Transverse colon (tissue), 4 donors: ENCODE data around the gene PSMB9. TPM values are rescaled to one million over a fixed set of nuclear protein-coding genes. Genes with fewer than 3 reads are reported as not detected.

Source experiments
- DNase-seq: peaks from one replicate; pipeline ENCODE4 v3.0.0-alpha.2; 2019
- H3K27ac ChIP-seq, 4 donors: fragments of 200-600 bp; sonication (generic); 2 replicates each; pipeline ENCODE4 v1.5.1; 2016 to 2018; ENCODE audit warnings: inconsistent platforms in 4 of 4
- H3K27me3 ChIP-seq: fragments of 200-600 bp; sonication (generic); 2 replicates; pipeline ENCODE4 v1.5.1; 2017; ENCODE audit warnings: inconsistent platforms
- H3K36me3 ChIP-seq, 4 donors: fragments of 200-600 bp; sonication (generic); 2 replicates each; pipeline ENCODE4 v1.5.1; 2017 to 2019; ENCODE audit warnings: inconsistent platforms in 4 of 4
- H3K4me1 ChIP-seq, 4 donors: fragments of 200-600 bp; sonication (generic); 2 replicates each; pipeline ENCODE4 v1.5.1; 2017 to 2020; ENCODE audit warnings: inconsistent platforms in 4 of 4
- H3K4me3 ChIP-seq, 4 donors: fragments of 200-600 bp; sonication (generic); 1 replicate in 1 of 4; 2 replicates in 3 of 4; pipeline versions ENCODE4 v1.5.1 to v1.6.1; 2017 to 2019; ENCODE audit warnings: inconsistent platforms in 4 of 4
- H3K9me3 ChIP-seq, 2 donors: fragments of 200-600 bp; sonication (generic); 2 replicates each; pipeline ENCODE4 v1.5.1; 2017 to 2019; ENCODE audit warnings: inconsistent platforms in 2 of 2
- CTCF ChIP-seq, 5 experiments: fragments of 200-600 bp in 3 of 5; fragments of 450-650 bp in 2 of 5; sonication (generic) in 3 of 5; IDR thresholded peaks; 1 replicate in 2 of 5; 2 replicates in 3 of 5; pipeline ENCODE4 v1.5.1; 2016 to 2017; ENCODE audit warnings: antibody characterized with exemption in 5 of 5, inconsistent platforms in 3 of 5, mild to moderate bottlenecking in 2 of 5, moderate library complexity in 1 of 5
- EP300 ChIP-seq: sonication (generic); formaldehyde crosslinking; IDR thresholded peaks from one replicate; pipeline ENCODE4 v1.6.1; 2017; ENCODE audit warnings: antibody characterized with exemption, low read depth
- POLR2A ChIP-seq: fragments of 450-650 bp; IDR thresholded peaks from one replicate; pipeline ENCODE4 v1.6.1; 2016; ENCODE audit warnings: antibody characterized with exemption, mild to moderate bottlenecking, moderate library complexity
- POLR2AphosphoS5 ChIP-seq, 3 donors: sonication (generic); formaldehyde crosslinking; IDR thresholded peaks; one replicate each; pipeline ENCODE4 v1.6.1; 2016; ENCODE audit warnings: antibody characterized with exemption in 3 of 3
- WGBS, 2 donors: methylation state at CpG; one replicate each; pipeline ENCODE4 v1.1.5; 2018; ENCODE audit warnings: low coverage in 1 of 2; 5-methylcytosine and 5-hydroxymethylcytosine counted together
- in situ Hi-C, 4 donors: fragments of 200-750 bp; cut with MboI; loops; one replicate each; pipeline versions ENCODE4 v1.15.0 to v1.15.1; 2017; ENCODE audit warnings: low sequenced_read_pairs in 3 of 4, low pct_ligation_motif_present in 1 of 4, low pct_unique_long_range_greater_than_20kb in 1 of 4
- intact Hi-C: fragments of 100-400 bp; cut with DNase I; formaldehyde crosslinking; loops from one replicate; pipeline ENCODE4 v1.15.1; 2023; ENCODE audit warnings: low total_unique reads
- total RNA-seq, 4 donors: library from RNA; depleted of rRNA; stranded (reverse); fragments of >200 nt; gene quantifications; one replicate each; pipeline ENCODE4 v1.1.0, GENCODE V29; 2016

The PSMB9 gene
- total RNA-seq, 4 donors from 2014 or later: 14.6 to 44.1 (median 32.9) TPM

- intact Hi-C loops: no loop called here
- in situ Hi-C loops: no loop called here
- H3K4me3 ChIP-seq: no peak overlapping the region
- H3K9me3 ChIP-seq: no peaks in the 10 kb centered on the region
- DNase-seq: no peak
- no peak overlapping the region for H3K27ac ChIP-seq
- H3K27me3 ChIP-seq: no peaks in the 10 kb centered on the region
- 81 to 91% methylated on average over 1 of the region's 1 CpG for WGBS, 2 donors
- TF ChIP-seq POLR2A: no peak
- TF ChIP-seq POLR2AphosphoS5 (IDR thresholded peaks at IDR 0.05): no peak
- no peak for TF ChIP-seq CTCF (IDR thresholded peaks at IDR 0.05)
- TF ChIP-seq EP300: no peak
- H3K4me1 ChIP-seq: peaks cover 0 to 7% (median 0%) of the 10 kb centered on the region in 4 donors
- H3K36me3 ChIP-seq: peaks cover 0 to 17% (median 0%) of the 10 kb centered on the region in 4 donors
Measured at GRCh38 chr6:32860674-32861073, 6.7 kb downstream of the PSMB9 start.

- 79 to 82% methylated on average over 3 of the region's 3 CpGs for WGBS, 2 donors
- H3K27me3 ChIP-seq: no peaks in the 10 kb centered on the region
- DNase-seq: no peak
- peaks cover 0 to 14% (median 0%) of the 10 kb centered on the region in 4 donors for H3K36me3 ChIP-seq
- TF ChIP-seq POLR2AphosphoS5 (IDR thresholded peaks at IDR 0.05) (no peak), EP300 (no peak), POLR2A (no peak), CTCF (IDR thresholded peaks at IDR 0.05) (no peak)
- no peak overlapping the region for H3K4me3 ChIP-seq
- no peaks in the 10 kb centered on the region for H3K9me3 ChIP-seq
- H3K4me1 ChIP-seq: peaks cover 0 to 2% (median 0%) of the 10 kb centered on the region in 4 donors
- H3K27ac ChIP-seq: no peak overlapping the region
- in situ Hi-C loops: no loop called here
- intact Hi-C loops: no loop called here
Measured at GRCh38 chr6:32862725-32863124, 8.7 kb downstream of the PSMB9 start.

DNA sequence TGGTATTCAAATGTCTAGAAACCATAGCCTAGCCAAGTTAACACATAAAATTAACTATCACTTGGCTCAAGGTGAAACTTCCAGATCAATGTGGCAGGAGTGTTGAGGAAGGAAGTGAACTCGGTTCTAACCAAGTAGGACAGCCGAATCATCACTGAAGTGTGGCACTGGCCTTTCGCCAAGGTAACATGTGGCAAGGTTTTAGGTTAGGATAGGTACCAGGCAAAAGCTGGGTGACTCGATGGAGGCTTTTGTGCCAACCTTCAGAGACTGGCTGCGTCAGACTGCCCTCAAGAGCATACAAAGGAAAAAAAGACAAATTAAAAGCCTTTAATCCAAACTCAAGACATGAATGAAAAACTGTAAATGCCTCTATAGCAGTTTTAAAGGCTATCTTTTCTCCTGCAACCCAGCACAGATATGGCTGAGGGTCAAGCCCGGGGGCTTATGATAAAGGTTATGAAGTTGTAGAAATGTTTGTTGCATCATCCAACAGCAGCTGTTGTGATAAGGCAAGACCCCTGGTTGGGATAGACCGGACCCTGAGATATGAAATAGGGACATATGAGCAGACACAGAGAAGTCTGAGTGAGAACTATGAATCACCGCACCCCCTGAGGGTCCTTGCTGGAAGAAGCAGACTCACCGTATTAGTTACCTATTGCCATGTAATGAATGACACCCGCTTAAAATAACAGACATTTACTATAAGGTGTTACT, 11.9 kb downstream of the PSMB9 start:
- DNase-seq: no peak
- H3K27ac ChIP-seq: no peak overlapping the region
- no peak overlapping the region for H3K4me3 ChIP-seq
- no peaks in the 10 kb centered on the region for H3K36me3 ChIP-seq
- in situ Hi-C loops (no loop called here), intact Hi-C loops (loop anchor here (5.0 kb wide), 1 partner anchor 34 kb away; no protein-coding TSS in a partner anchor)
- no peak for TF ChIP-seq EP300
- no peaks in the 10 kb centered on the region for H3K9me3 ChIP-seq
- H3K4me1 ChIP-seq: peaks cover 0 to 11% (median 1%) of the 10 kb centered on the region in 4 donors
- H3K27me3 ChIP-seq: peaks cover 8% of the 10 kb centered on the region
- WGBS, 2 donors: 68 to 84% methylated on average over 4 to 10 of the region's 10 CpGs

- TF ChIP-seq EP300 (no peak), POLR2AphosphoS5 (IDR thresholded peaks at IDR 0.05) (no peak), POLR2A (no peak)
- H3K27ac ChIP-seq: no peak overlapping the region
- H3K36me3 ChIP-seq: no peaks in the 10 kb centered on the region
- intact Hi-C loops: loop anchor here (5.0 kb wide), 1 partner anchor 35 kb away; no protein-coding TSS in a partner anchor
- in situ Hi-C loops: no loop called here
- WGBS, 2 donors: 44 to 66% methylated on average over 3 of the region's 3 CpGs
- H3K4me1 ChIP-seq: peaks cover 0 to 11% (median 1%) of the 10 kb centered on the region in 4 donors
- peaks cover 10% of the 10 kb centered on the region for H3K27me3 ChIP-seq
- H3K9me3 ChIP-seq: no peaks in the 10 kb centered on the region
- no peak overlapping the region for H3K4me3 ChIP-seq
- no peak for DNase-seq
Measured at GRCh38 chr6:32867022-32867477, 13.1 kb downstream of the PSMB9 start.

- TF ChIP-seq CTCF (IDR thresholded peaks at IDR 0.05) (no peak), POLR2A (no peak), POLR2AphosphoS5 (IDR thresholded peaks at IDR 0.05) (no peak), EP300 (no peak)
- Histone ChIP-seq H3K4me3 (no peak overlapping the region), H3K27ac (no peak overlapping the region), H3K9me3 (no peaks in the 10 kb centered on the region), H3K36me3 (no peaks in the 10 kb centered on the region), H3K4me1 (peaks cover 0 to 11% (median 1%) of the 10 kb centered on the region in 4 donors), H3K27me3 (peaks cover 10% of the 10 kb centered on the region)
- in situ Hi-C loops: no loop called here
- intact Hi-C loops: loop anchor here (5.0 kb wide), 1 partner anchor 35 kb away; no protein-coding TSS in a partner anchor
- no peak for DNase-seq
- 29 to 39% methylated on average over 8 of the region's 8 CpGs for WGBS, 2 donors
Measured at GRCh38 chr6:32867554-32868256, 13.7 kb downstream of the PSMB9 start.
